Sigmoid colon (tissue), 3 donors: Measurements from ENCODE around the gene SLC23A1.

Experiments used
- CTCF ChIP-seq, 4 experiments: fragments of 450-650 bp in 3 of 4; fragments of 200-600 bp in 1 of 4; IDR thresholded peaks; one replicate each; pipeline ENCODE4 v1.5.1; 2016 to 2019; ENCODE audit warnings: antibody characterized with exemption in 4 of 4, mild to moderate bottlenecking in 3 of 4, moderate library complexity in 2 of 4
- POLR2A ChIP-seq, 2 donors: fragments of 450-650 bp; IDR thresholded peaks; one replicate each; pipeline ENCODE4 v1.6.1; 2016; ENCODE audit warnings: antibody characterized with exemption in 2 of 2, mild to moderate bottlenecking in 2 of 2, moderate library complexity in 2 of 2

GRCh38 chr5:139344177-139344576 is 38.9 kb downstream of the SLC23A1 start:
- no peak for TF ChIP-seq CTCF (IDR thresholded peaks at IDR 0.05)
- TF ChIP-seq POLR2A (IDR thresholded peaks at IDR 0.05), result no peak
